H1 (cell line): Measurements from ENCODE around the gene IDUA. TPM values are rescaled to one million over a fixed set of nuclear protein-coding genes. Genes with fewer than 3 reads are reported as not detected.

ENCODE experiments used
- CTCF ChIA-PET: fragments of 300-600 bp; sonication (Branson Sonifier 250); formaldehyde crosslinking; loops from one replicate; lab custom pipeline; 2021; ENCODE audit not compliant: partially characterized antibody; lab: Charles Lee
- POLR2A ChIA-PET: fragments of 300-600 bp; sonication (Branson Sonifier 250); formaldehyde crosslinking; loops from one replicate; lab custom pipeline; 2021; ENCODE audit warnings: inconsistent platforms; ENCODE audit not compliant: partially characterized antibody; lab: Charles Lee
- DNase-seq, 2 experiments: peaks; one replicate each; pipeline versions ENCODE4 v3.0.0 to v3.0.0-alpha.2; 2010 to 2022; ENCODE audit warnings: low spot score in 2 of 2, low read depth in 1 of 2, mixed read lengths in 1 of 2
- FAIRE-seq: peaks from 2 replicates; lab custom pipeline; 2011; peaks lifted over from hg19 to GRCh38; lab: Jason Lieb, UNC
- H2AFZ ChIP-seq: 2 replicates; pipeline ENCODE4 v1.8.1; 2012; ENCODE audit warnings: low read length, inconsistent platforms
- H2AK5ac ChIP-seq: 2 replicates; pipeline ENCODE4 v1.6.1; 2013; ENCODE audit warnings: low read depth, low read length
- H2BK120ac ChIP-seq: replicated peaks from 2 replicates; pipeline ENCODE3; 2013; ENCODE audit warnings: low read depth, low read length, inconsistent platforms
- H2BK12ac ChIP-seq: 2 replicates; pipeline ENCODE4 v1.6.1; 2013; ENCODE audit warnings: low read depth, low read length
- H2BK15ac ChIP-seq: 2 replicates; pipeline ENCODE4 v1.6.1; 2013; ENCODE audit warnings: low read length
- H2BK20ac ChIP-seq: 2 replicates; pipeline ENCODE4 v1.6.1; 2013; ENCODE audit warnings: low read length
- H2BK5ac ChIP-seq: 2 replicates; pipeline ENCODE4 v1.6.1; 2013; ENCODE audit warnings: low read depth, low read length
- H3K14ac ChIP-seq: 2 replicates; pipeline ENCODE4 v1.6.1; 2013; ENCODE audit warnings: inconsistent platforms; ENCODE audit not compliant: insufficient read length
- H3K18ac ChIP-seq: 2 replicates; pipeline ENCODE4 v1.6.1; 2013; ENCODE audit warnings: low read length; ENCODE audit errors: extremely low read depth
- H3K23ac ChIP-seq: 2 replicates; pipeline ENCODE4 v1.6.1; 2013; ENCODE audit warnings: inconsistent platforms; ENCODE audit not compliant: insufficient read length
- H3K23me2 ChIP-seq: 2 replicates; pipeline ENCODE4 v1.6.1; 2013; ENCODE audit warnings: low read depth, low read length
- H3K27ac ChIP-seq: 2 replicates; pipeline ENCODE4 v1.6.1; 2011; ENCODE audit warnings: low read depth, low read length, inconsistent platforms
- H3K27me3 ChIP-seq, 4 experiments: replicated peaks in 1 of 4; 1 replicate in 1 of 4; 2 replicates in 3 of 4; pipeline versions ENCODE4 v1.6.1 to v1.8.1; 2011 to 2013; ENCODE audit warnings: low read length in 3 of 4, mild to moderate bottlenecking in 3 of 4, inconsistent platforms in 2 of 4, mixed read lengths in 2 of 4, moderate library complexity in 1 of 4; ENCODE audit not compliant: control insufficient read depth in 3 of 4, insufficient read depth in 3 of 4; ENCODE audit errors: extremely low read depth in 1 of 4
- H3K36me3 ChIP-seq, 4 experiments: 2 replicates each; pipeline versions ENCODE4 v1.6.1 to v1.8.1; 2011 to 2013; ENCODE audit warnings: mild to moderate bottlenecking in 4 of 4, low read length in 3 of 4, moderate library complexity in 2 of 4, control low read depth in 1 of 4, inconsistent platforms in 1 of 4; ENCODE audit not compliant: insufficient read depth in 4 of 4, control insufficient read depth in 2 of 4
- H3K4ac ChIP-seq: replicated peaks from 2 replicates; pipeline ENCODE3; 2013; ENCODE audit warnings: low read length, low read depth, mixed read lengths, inconsistent platforms; ENCODE audit not compliant: insufficient read length
- H3K4me1 ChIP-seq, 4 experiments: replicated peaks in 1 of 4; 1 replicate in 1 of 4; 2 replicates in 3 of 4; pipeline versions ENCODE4 v1.6.1 to v1.8.1; 2011 to 2013; ENCODE audit warnings: low read length in 3 of 4, inconsistent platforms in 2 of 4, mixed read lengths in 1 of 4; ENCODE audit not compliant: insufficient read depth in 4 of 4, control insufficient read depth in 3 of 4
- H3K4me2 ChIP-seq, 2 experiments: 2 replicates each; pipeline versions ENCODE4 v1.6.1 to v1.8.1; 2011 to 2013; ENCODE audit warnings: low read depth in 2 of 2, low read length in 2 of 2, control low read depth in 1 of 2, inconsistent platforms in 1 of 2, mild to moderate bottlenecking in 1 of 2; ENCODE audit not compliant: insufficient read depth in 1 of 2
- H3K4me3 ChIP-seq, 4 experiments: fragments of 200-600, 300-600 bp in 1 of 4; sonication (generic), shearing (Covaris generic), sonication (Bioruptor Twin) in 1 of 4; 2 replicates each; pipeline versions ENCODE4 v1.5.1 to v1.8.1; 2011 to 2016; ENCODE audit warnings: low read length in 4 of 4, low read depth in 3 of 4, control low read depth in 2 of 4, inconsistent platforms in 2 of 4, mild to moderate bottlenecking in 2 of 4, mixed read lengths in 1 of 4, moderate library complexity in 1 of 4; ENCODE audit not compliant: insufficient read depth in 2 of 4; ENCODE audit errors: extremely low read depth in 1 of 4
- H3K56ac ChIP-seq: replicated peaks from 2 replicates; pipeline ENCODE3; 2013; ENCODE audit warnings: low read depth, mild to moderate bottlenecking, mixed read lengths, low read length, inconsistent platforms; ENCODE audit not compliant: insufficient read length
- H3K79me1 ChIP-seq: 2 replicates; pipeline ENCODE4 v1.6.1; 2013; ENCODE audit warnings: low read depth, low read length, control low read depth
- H3K79me2 ChIP-seq, 2 experiments: 2 replicates each; pipeline versions ENCODE4 v1.6.1 to v1.8.1; 2012 to 2013; ENCODE audit warnings: low read length in 2 of 2, mild to moderate bottlenecking in 2 of 2, inconsistent platforms in 1 of 2; ENCODE audit not compliant: insufficient read depth in 2 of 2, control insufficient read depth in 1 of 2
- H3K9ac ChIP-seq, 4 experiments: replicated peaks in 1 of 4; 1 replicate in 1 of 4; 2 replicates in 3 of 4; pipeline versions ENCODE4 v1.6.1 to v1.8.1; 2011 to 2013; ENCODE audit warnings: low read depth in 3 of 4, low read length in 3 of 4, control low read depth in 2 of 4, mild to moderate bottlenecking in 2 of 4, moderate library complexity in 2 of 4, inconsistent platforms in 1 of 4; ENCODE audit errors: extremely low read depth in 1 of 4
- H3K9me3 ChIP-seq, 2 experiments: 2 replicates each; pipeline versions ENCODE4 v1.6.1 to v1.8.1; 2012 to 2013; ENCODE audit warnings: mild to moderate bottlenecking in 2 of 2, moderate library complexity in 2 of 2, control low read depth in 1 of 2, inconsistent platforms in 1 of 2, low read depth in 1 of 2, low read length in 1 of 2, mixed read lengths in 1 of 2; ENCODE audit not compliant: insufficient read depth in 2 of 2
- H4K20me1 ChIP-seq, 2 experiments: replicated peaks in 1 of 2; 2 replicates each; pipeline versions ENCODE3 to v1.8.1; 2011 to 2013; ENCODE audit warnings: inconsistent platforms in 2 of 2, low read length in 2 of 2, mild to moderate bottlenecking in 1 of 2; ENCODE audit not compliant: insufficient read depth in 2 of 2, control insufficient read depth in 1 of 2
- H4K5ac ChIP-seq: 2 replicates; pipeline ENCODE4 v1.6.1; 2013; ENCODE audit warnings: low read length, low read depth, mixed read lengths, inconsistent platforms; ENCODE audit not compliant: insufficient read length
- H4K8ac ChIP-seq: 2 replicates; pipeline ENCODE4 v1.8.0; 2013; ENCODE audit warnings: mild to moderate bottlenecking, moderate library complexity, low read length, inconsistent platforms; ENCODE audit not compliant: insufficient read depth; ENCODE audit errors: extremely low read depth
- H4K91ac ChIP-seq: replicated peaks from 2 replicates; pipeline ENCODE3; 2013; ENCODE audit warnings: low read length, mixed read lengths, inconsistent platforms; ENCODE audit not compliant: insufficient read length
- ATF2 ChIP-seq: IDR thresholded peaks from 2 replicates; pipeline ENCODE4 v1.6.1; 2012; ENCODE audit warnings: low read length, inconsistent platforms
- JUN ChIP-seq: IDR thresholded peaks from 2 replicates; pipeline ENCODE4 v1.6.1; 2011; ENCODE audit warnings: low read depth, mild to moderate bottlenecking, improper control_type of control experiment, low read length
- MAFK ChIP-seq: IDR thresholded peaks from 2 replicates; pipeline ENCODE4 v1.6.1; 2012; ENCODE audit warnings: low read depth, mild to moderate bottlenecking, improper control_type of control experiment, low read length
- POLR2A ChIP-seq, 2 experiments: IDR thresholded peaks; 1 replicate in 1 of 2; 2 replicates in 1 of 2; pipeline ENCODE4 v1.6.1; 2011; ENCODE audit warnings: low read depth in 2 of 2, low read length in 2 of 2, mild to moderate bottlenecking in 2 of 2; ENCODE audit errors: control extremely low read depth in 1 of 2
- YY1 ChIP-seq: IDR thresholded peaks from 2 replicates; pipeline ENCODE4 v1.6.1; 2011; ENCODE audit warnings: low read depth, mild to moderate bottlenecking, low read length
- WGBS, 2 experiments: shearing (Covaris generic) in 1 of 2; methylation state at CpG; one replicate each; pipeline versions ENCODE4 v1.1.6 to v1.1.7; 2013 to 2015; ENCODE audit warnings: low lambda C conversion rate in 2 of 2, mixed read lengths in 2 of 2, inconsistent platforms in 1 of 2, low coverage in 1 of 2, missing lambda C conversion rate in 1 of 2; ENCODE audit not compliant: insufficient replicate concordance in 2 of 2, insufficient coverage in 1 of 2, insufficient read length in 1 of 2; ENCODE audit errors: extremely low coverage in 1 of 2, missing lambda C conversion rate in 1 of 2; 5-methylcytosine and 5-hydroxymethylcytosine counted together
- polyA plus RNA-seq, 7 experiments: library from polyadenylated mRNA; depleted of rRNA in 3 of 7; stranded (reverse) in 5 of 7; unstranded in 2 of 7; fragments of >200 nt in 5 of 7; fragments of 200-250 nt in 2 of 7; gene quantifications; 1 replicate in 5 of 7; 2 replicates in 1 of 7; 4 replicates in 1 of 7; pipeline versions ENCODE4 v1.2.1 to v1.2.3, GENCODE V29; 2011 to 2013; ENCODE audit warnings: missing spikeins in 2 of 7, mixed read lengths in 2 of 7
- total RNA-seq: library from RNA; stranded (reverse); fragmentation: NEBNext Ultra II Directional; extraction: Animal tissue kit (Norgen Biotek cat#: 25700); gene quantifications from 2 replicates; pipeline ENCODE4 v1.2.1, GENCODE V29; 2021

The IDUA gene
- total and polyA plus RNA-seq, 2 of the 8 experiments (the other 6 are each of a cell fraction or from before 2014, with no cell fraction given) = 2.8 to 4.8 TPM

- H3K27ac ChIP-seq = no peak overlapping the region
- H2AFZ ChIP-seq = no peak overlapping the region
- no peak overlapping the region for H3K9ac ChIP-seq
- no peak overlapping the region; the same call in 1 of the 2 replicates for H4K8ac ChIP-seq
- H2BK15ac ChIP-seq = no peak overlapping the region
- no peak overlapping the region for H3K14ac ChIP-seq
- H2BK120ac ChIP-seq = no peak overlapping the region
- H3K79me1 ChIP-seq = no peaks in the 10 kb centered on the region
- H4K5ac ChIP-seq = no peak overlapping the region
- no peak overlapping the region for H3K56ac ChIP-seq
- no peak overlapping the region for H3K4ac ChIP-seq
- TF ChIP-seq YY1 = no peak
- no peak for TF ChIP-seq POLR2A (IDR thresholded peaks at IDR 0.05; ENCODE audit: control extremely low read depth in 1 of 2, low read depth in 2 of 2, low read length in 2 of 2)
- no peak for TF ChIP-seq JUN
- TF ChIP-seq ATF2 = no peak
- TF ChIP-seq MAFK = no peak
- H3K18ac ChIP-seq = no peak overlapping the region
- DNase-seq = no peak
- H3K23ac ChIP-seq = no peak overlapping the region
- peaks cover 0 to 5% (median 0%) of the 10 kb centered on the region in 4 experiments; a peak in 3 of 7 replicates for H3K27me3 ChIP-seq
- peaks cover 0 to 26% (median 15%) of the 10 kb centered on the region in 4 experiments; a peak in 6 of 7 replicates for H3K4me1 ChIP-seq
- no peak overlapping the region for H3K4me2 ChIP-seq
- ChIA-PET POLR2A (no interaction called here), CTCF (no interaction called here)
- 0 out of 2 replicates have a peak overlapping the region, but pooled peaks have one; percentile 50 for H2BK12ac ChIP-seq
- no peak overlapping the region for H4K91ac ChIP-seq
- WGBS, 2 experiments = 100% methylated on average over 2 of the region's 17 CpGs; no CpG with 5 or more reads in 1 of the 2 experiments
- H3K4me3 ChIP-seq = no peak overlapping the region
- no peak for FAIRE-seq
- no peaks in the 10 kb centered on the region for H3K9me3 ChIP-seq
- H2BK5ac ChIP-seq = peak overlapping the region; percentile 66; the same call in 1 of the 2 replicates
- peaks cover 14% of the 10 kb centered on the region for H3K23me2 ChIP-seq
- no peak overlapping the region for H2BK20ac ChIP-seq
- H3K79me2 ChIP-seq = no peaks in the 10 kb centered on the region
- peaks cover 0 to 2% of the 10 kb centered on the region in 2 experiments for H4K20me1 ChIP-seq
- H3K36me3 ChIP-seq = no peaks in the 10 kb centered on the region
- H2AK5ac ChIP-seq = peak overlapping the region; percentile 65; the same call in 1 of the 2 replicates
Measured at GRCh38 chr4:1042352-1043055, 55.7 kb downstream of the IDUA start.
